ENCODE results near the gene ZBP1.

ZBP1 gene

GRCh38 chr20:57583289-57584257, 36.7 kb downstream of the ZBP1 start:
- DNase-seq, result no peak

- DNase-seq, result no peak
Observed at GRCh38 chr20:57582432-57583288, 37.6 kb downstream of the ZBP1 start.

GRCh38 chr20:57582029-57582378, 38.2 kb downstream of the ZBP1 start:
- no peak for DNase-seq

GRCh38 chr20:57581202-57582028, 38.8 kb downstream of the ZBP1 start:
- DNase-seq, result no peak

- no peak for DNase-seq
Observed at GRCh38 chr20:57580478-57581201, 39.6 kb downstream of the ZBP1 start.

DNA sequence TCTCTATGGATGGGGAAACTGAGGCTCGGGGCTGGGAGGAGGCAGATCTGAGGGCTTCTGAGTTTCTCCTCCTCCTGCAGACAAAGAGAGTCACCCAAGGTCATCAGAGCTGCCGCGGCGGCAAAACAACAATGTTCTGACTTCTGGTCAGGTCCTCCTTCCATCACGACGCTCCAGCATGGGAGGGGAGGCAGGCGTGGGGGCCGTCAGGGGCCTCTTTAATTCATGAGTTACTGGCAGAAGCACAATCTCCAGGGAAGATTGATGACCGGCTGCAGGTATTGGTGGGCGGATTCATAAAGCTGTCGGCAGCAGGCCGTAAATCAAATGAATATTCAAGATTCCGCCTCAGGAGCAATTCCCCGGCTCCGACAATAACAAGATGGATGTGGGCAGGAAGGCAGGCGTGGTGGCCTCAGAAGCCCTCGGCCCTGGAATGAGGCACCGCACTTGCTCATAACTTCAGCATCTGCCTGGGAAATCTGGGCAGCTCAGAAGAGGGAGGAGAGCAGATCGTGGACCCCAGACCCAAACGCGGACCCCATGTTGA, 40.3 kb downstream of the ZBP1 start:
- DNase-seq, result no peak

DNA sequence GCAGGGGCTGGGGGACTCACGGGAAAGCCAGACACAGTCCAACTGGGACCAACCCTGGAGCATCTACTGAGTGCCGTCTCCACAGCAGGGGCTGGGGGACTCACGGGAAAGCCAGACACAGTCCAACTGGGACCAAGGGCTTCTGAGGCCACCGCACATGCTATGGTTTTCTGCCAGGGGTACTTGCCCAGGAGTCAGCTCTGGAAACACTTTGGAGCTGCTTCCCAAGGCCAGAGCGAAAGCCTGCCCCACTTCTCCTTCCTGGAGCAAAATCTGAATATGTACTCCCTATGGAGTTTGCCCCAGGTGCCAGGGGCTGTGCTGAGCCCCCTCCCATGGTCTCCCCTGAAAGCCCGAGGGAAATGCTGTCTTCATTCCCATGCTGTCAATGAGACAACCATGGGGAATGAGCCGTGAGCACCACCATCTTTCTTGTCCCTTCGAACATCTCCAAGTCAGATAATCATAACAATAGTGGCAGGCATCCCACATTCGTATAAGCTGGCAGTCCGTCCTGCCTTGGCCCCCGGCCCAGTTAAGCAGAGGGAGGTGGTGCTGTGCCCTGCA, 40.8 kb downstream of the ZBP1 start:
- no peak for DNase-seq

DNA sequence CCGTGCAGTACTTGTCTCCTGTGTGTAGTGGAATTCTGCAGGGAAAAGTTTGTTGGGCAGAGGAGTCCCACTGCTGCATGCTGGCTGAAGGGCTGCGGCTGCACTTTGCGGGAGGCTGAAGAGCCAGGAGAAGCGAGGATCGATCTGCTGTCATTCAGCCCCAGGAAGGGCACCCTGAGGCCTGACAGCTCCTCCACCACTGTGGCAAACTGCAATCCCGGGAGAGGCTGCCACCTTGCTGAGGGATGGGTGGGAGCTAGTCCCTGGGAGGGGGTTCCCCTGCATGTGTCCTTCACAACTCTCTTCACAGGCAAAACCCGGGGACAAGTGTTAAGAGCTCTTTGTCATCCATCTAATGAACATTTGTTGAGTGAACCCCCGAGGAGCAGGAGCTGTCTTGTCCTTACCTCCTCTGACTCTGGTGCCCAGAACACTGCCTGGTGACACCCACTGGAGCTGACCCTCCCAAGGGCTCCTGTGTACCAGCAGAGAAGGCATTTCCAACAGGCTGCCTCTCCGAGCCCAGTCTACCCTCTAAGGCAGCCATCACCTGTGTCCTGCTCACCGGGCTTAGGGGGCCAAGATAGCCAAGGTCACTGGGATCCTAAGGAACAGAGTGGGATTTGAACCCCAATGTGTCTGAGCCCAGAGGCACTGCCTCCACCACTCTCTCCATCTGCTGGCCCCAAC, 41.6 kb downstream of the ZBP1 start:
- no peak for DNase-seq

DNA sequence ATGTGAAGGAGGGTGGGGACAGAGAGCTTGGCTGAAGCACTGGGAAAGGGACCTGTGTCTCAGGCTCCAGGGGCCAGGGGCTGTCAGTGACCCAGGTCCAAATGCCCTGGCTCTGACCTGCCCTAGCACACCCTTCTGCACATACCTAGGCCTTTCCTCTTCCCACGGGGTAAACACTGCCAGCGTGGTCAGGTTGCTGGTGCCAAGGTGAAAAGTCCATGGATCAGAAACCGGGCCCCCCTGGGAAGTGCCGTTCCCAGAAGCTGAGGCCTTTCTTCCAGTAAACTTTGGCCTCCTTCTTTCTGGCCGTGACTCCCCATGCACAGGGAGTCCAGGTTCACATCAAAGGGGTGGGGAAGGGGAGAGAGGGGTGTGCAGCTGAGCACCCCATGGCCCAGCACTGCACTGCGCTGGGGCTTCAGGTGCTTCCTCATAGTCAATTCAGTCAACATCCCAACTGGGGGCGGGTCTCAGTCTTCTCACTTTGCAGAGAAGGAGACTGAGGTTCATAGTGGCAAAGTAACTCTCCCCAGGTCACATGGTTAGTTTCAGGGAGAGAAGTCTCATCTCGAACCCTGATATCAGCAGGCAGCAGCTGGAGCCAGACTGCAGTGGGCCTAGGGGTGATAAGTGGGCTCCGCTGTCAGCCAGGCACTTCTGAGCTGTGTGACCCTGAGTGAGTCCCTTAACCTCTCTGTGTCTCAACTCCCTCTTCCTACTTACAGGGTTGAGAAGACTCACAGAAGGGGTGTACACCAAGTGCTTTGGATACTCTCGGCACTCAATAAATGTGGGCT, 42.3 kb downstream of the ZBP1 start:
- no peak for DNase-seq

DNA sequence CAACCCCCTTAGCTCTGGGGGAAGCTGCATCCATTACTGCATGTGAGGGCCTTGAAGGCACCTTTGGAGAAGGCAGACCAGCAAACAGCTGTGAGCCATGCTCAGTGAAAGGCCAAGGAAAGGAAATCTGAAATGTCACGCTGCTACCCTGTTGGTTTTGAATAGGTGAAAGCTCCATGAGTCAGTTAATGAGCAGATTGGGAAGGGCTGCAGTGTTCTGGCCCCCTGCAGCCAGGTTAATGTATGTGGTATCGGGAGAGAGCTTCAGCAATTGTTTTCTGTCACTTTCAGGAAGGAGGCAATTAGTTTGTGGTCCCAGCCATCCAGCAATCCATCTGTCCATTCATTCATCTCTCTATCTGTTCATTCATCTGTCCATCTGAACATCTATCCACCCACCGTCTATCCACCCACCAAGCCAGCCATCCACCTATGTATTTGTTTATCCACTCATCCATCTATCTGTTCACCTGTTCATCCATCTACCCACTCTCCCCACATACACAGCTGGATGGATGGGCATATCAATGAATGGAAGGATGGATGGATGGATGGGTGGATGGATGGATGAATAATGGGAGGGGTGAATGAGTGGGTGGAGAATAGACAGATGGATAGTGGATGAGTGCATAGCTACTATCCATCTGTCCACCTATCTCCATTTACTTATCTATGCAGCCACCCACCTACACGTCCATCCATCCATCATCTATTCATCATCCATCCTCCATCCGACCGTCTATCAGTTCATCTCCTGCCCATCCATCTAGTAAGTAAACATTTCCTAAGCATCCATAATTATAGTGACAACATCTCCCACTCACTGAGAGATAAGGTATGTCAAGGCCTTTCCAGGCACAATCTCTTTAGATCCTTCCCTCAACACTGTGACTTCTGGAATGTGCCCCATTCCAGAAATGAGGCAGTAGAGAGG, 43.3 kb downstream of the ZBP1 start:
- DNase-seq, result no peak

DNA sequence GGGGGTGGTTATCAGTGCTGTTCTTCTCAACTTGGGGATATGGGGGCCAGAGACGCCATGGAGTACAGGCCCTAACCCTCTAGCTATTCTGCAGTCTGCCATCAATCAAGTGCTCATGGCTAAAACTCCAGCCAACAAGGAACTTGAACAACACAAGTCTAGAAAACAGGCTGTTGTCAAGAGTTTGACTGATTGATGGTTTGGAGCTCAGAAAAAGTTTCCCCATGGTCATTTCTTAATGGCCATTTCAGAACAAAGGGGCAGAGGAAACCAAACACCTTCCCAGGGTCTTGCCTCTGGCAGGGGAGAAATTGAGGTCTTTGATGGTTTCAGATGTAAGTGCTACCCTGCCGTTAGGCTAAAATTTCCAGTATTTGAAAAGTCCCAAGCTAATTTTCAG, 44.2 kb downstream of the ZBP1 start:
- DNase-seq, result no peak

DNA sequence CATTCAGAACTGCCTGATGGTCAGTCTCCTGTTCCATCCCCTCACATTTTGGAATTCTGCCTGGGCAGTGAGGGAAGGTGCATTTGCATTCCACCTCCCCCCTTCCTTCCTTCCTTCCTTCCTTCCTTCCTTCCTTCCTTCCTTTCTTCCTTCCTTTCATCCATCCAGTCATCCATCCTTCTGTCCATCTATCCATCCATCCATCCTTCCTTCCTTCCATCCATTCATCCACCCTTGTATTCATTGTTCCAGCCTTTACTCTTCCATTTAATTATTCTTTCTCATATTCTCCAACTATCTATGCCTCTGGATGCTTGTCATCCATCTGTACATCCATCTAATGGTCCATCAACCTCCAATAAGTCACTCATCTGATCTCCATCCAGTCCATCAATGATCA, 45.3 kb downstream of the ZBP1 start:
- DNase-seq, result no peak

DNA sequence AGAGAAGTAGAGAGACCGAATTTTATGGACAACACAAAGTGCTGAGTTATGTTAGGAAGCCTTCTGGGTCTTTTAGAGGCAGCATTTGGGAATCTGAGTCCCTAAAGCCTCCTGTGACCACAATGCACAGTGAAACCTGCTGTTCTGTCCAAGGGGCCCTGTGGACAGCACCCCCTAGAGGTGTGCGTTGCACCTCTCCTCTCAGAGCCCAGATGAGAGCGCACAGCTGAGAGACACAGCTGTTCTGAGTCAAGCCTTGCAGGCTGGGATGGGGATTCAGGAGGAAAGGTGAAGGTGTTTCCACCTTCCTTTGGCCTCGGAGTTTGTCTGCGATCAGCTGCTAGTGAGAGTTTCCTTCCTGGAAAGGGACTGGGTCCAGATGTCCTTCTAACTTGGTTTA, 46.3 kb downstream of the ZBP1 start:
- no peak for DNase-seq

- no peak for DNase-seq
Observed at GRCh38 chr20:57573242-57573641, 47.0 kb downstream of the ZBP1 start.

- DNase-seq, result no peak
Observed at GRCh38 chr20:57571782-57572416, 48.3 kb downstream of the ZBP1 start.

- no peak for DNase-seq
Observed at GRCh38 chr20:57570920-57571319, 49.3 kb downstream of the ZBP1 start.

GRCh38 chr20:57570145-57570850, 49.9 kb downstream of the ZBP1 start:
- no peak for DNase-seq

GRCh38 chr20:57568960-57569359, 51.3 kb downstream of the ZBP1 start:
- no peak for DNase-seq
